SK-N-SH treated with all-trans-retinoic acid at 6 μM for 48 hours (cell line): ENCODE measurements around the gene EN1.

Experiments used
- ATAC-seq: fragments of 200-7000 bp; cut with Tn5 transposase; 3 replicates; pipeline ENCODE4 v1.9.1; 2020; ENCODE audit warnings: mild to moderate bottlenecking, moderate library complexity
- ARNTL ChIP-seq: fragments of 450-650 bp; formaldehyde crosslinking; IDR thresholded peaks from 2 replicates; pipeline ENCODE4 v1.5.0; 2020; ENCODE audit warnings: low read depth, mild to moderate bottlenecking, moderate library complexity, borderline replicate concordance
- BACH2 ChIP-seq: fragments of 250-450 bp; sonication (Bioruptor Pico); IDR thresholded peaks from 2 replicates; pipeline ENCODE4 v1.9.0; 2021; ENCODE audit warnings: mild to moderate bottlenecking, borderline replicate concordance
- CREB5 ChIP-seq: fragments of 250-450 bp; sonication (Bioruptor Pico); IDR thresholded peaks from 2 replicates; pipeline ENCODE4 v1.5.1; 2020; ENCODE audit warnings: low read depth, mild to moderate bottlenecking, moderate library complexity
- CSDC2 ChIP-seq: fragments of 250-450 bp; sonication (Bioruptor Pico); IDR thresholded peaks from 2 replicates; pipeline ENCODE4 v1.5.0; 2020; ENCODE audit warnings: mild to moderate bottlenecking, moderate library complexity
- CSRNP3 ChIP-seq: fragments of 250-450 bp; sonication (Bioruptor Pico); IDR thresholded peaks from 2 replicates; pipeline ENCODE4 v1.5.1; 2021; ENCODE audit warnings: mild to moderate bottlenecking, moderate library complexity
- ESRRG ChIP-seq: fragments of 250-450 bp; sonication (Bioruptor Pico); IDR thresholded peaks from 2 replicates; pipeline ENCODE4 v1.6.1; 2021; ENCODE audit warnings: mild to moderate bottlenecking
- GLIS3 ChIP-seq: fragments of 250-450 bp; sonication (Bioruptor Pico); IDR thresholded peaks from 2 replicates; pipeline ENCODE4 v1.5.0; 2020; ENCODE audit warnings: mild to moderate bottlenecking, moderate library complexity
- ISL1 ChIP-seq: fragments of 250-450 bp; sonication (Bioruptor Pico); IDR thresholded peaks from 2 replicates; pipeline ENCODE4 v2.1.2; 2022; ENCODE audit warnings: mild to moderate bottlenecking, moderate library complexity
- OSR1 ChIP-seq: fragments of 250-450 bp; sonication (Bioruptor Pico); IDR thresholded peaks from 2 replicates; pipeline ENCODE4 v1.8.0; 2022; ENCODE audit warnings: moderate library complexity, mild to moderate bottlenecking, inconsistent platforms
- PATZ1 ChIP-seq: fragments of 250-450 bp; sonication (Bioruptor Pico); IDR thresholded peaks from 2 replicates; pipeline ENCODE4 v1.8.0; 2020; ENCODE audit warnings: mild to moderate bottlenecking, moderate library complexity, borderline replicate concordance
- POU6F1 ChIP-seq: fragments of 250-450 bp; sonication (Bioruptor Pico); IDR thresholded peaks from 2 replicates; pipeline ENCODE4 v1.8.0; 2021; ENCODE audit warnings: low read depth, mild to moderate bottlenecking, moderate library complexity, borderline replicate concordance
- PPARA ChIP-seq: fragments of 250-450 bp; sonication (Bioruptor Pico); IDR thresholded peaks from 2 replicates; pipeline ENCODE4 v1.5.0; 2020; ENCODE audit warnings: mild to moderate bottlenecking, borderline replicate concordance
- RARB ChIP-seq: fragments of 250-450 bp; sonication (Bioruptor Pico); IDR thresholded peaks from 2 replicates; pipeline ENCODE4 v1.8.0; 2021; ENCODE audit warnings: mild to moderate bottlenecking, moderate library complexity
- SNAI2 ChIP-seq: fragments of 250-450 bp; sonication (Bioruptor Pico); IDR thresholded peaks from 2 replicates; pipeline ENCODE4 v1.5.0; 2020; ENCODE audit warnings: mild to moderate bottlenecking, moderate library complexity
- TCF4 ChIP-seq: fragments of 250-450 bp; sonication (Bioruptor Pico); IDR thresholded peaks from 2 replicates; pipeline ENCODE4 v1.8.0; 2021; ENCODE audit warnings: mild to moderate bottlenecking, moderate library complexity, borderline replicate concordance
- TOX ChIP-seq: fragments of 250-450 bp; sonication (Bioruptor Pico); IDR thresholded peaks from 2 replicates; pipeline ENCODE4 v1.8.0; 2021; ENCODE audit warnings: mild to moderate bottlenecking, moderate library complexity, borderline replicate concordance
- TSHZ2 ChIP-seq: fragments of 250-450 bp; sonication (Bioruptor Pico); IDR thresholded peaks from 2 replicates; pipeline ENCODE4 v1.5.0; 2020; ENCODE audit warnings: mild to moderate bottlenecking, moderate library complexity
- ZC3H10 ChIP-seq: fragments of 250-450 bp; sonication (Bioruptor Pico); IDR thresholded peaks from 2 replicates; pipeline ENCODE4 v1.5.1; 2021; ENCODE audit warnings: mild to moderate bottlenecking, moderate library complexity
- ZFP3 ChIP-seq: fragments of 250-450 bp; sonication (Bioruptor Pico); IDR thresholded peaks from 2 replicates; pipeline ENCODE4 v1.5.0; 2020; ENCODE audit warnings: mild to moderate bottlenecking, moderate library complexity
- ZFP30 ChIP-seq: fragments of 450-650 bp; formaldehyde crosslinking; IDR thresholded peaks from 2 replicates; pipeline ENCODE4 v1.5.0; 2022; ENCODE audit warnings: mild to moderate bottlenecking, moderate library complexity
- ZNF565 ChIP-seq: fragments of 450-650 bp; formaldehyde crosslinking; conservative IDR thresholded peaks from 2 replicates; pipeline ENCODE4 v1.5.0; 2020; ENCODE audit warnings: low read depth, mild to moderate bottlenecking, moderate library complexity
- ZNF70 ChIP-seq: fragments of 450-650 bp; formaldehyde crosslinking; IDR thresholded peaks from 2 replicates; pipeline ENCODE4 v1.5.0; 2020; ENCODE audit warnings: mild to moderate bottlenecking, moderate library complexity
- ZNF8 ChIP-seq: fragments of 450-650 bp; formaldehyde crosslinking; IDR thresholded peaks from 2 replicates; pipeline ENCODE4 v1.5.0; 2020; ENCODE audit warnings: mild to moderate bottlenecking, moderate library complexity

EN1 gene

GRCh38 chr2:118822572-118822971 is 24.9 kb downstream of the EN1 start:
- no peak for ATAC-seq
- TF ChIP-seq SNAI2 (CRISPR knock-in tag) (no peak), GLIS3 (no peak)
- TF ChIP-seq, all 23 proteins: peak for 0

- no peak for ATAC-seq
- TF ChIP-seq POU6F1 (no peak), ISL1 (CRISPR knock-in tag) (no peak)
Measured at GRCh38 chr2:118822015-118822414, 25.4 kb downstream of the EN1 start.

- TF ChIP-seq ZFP30 (no peak), RARB (CRISPR knock-in tag) (no peak), ARNTL (no peak), BACH2 (CRISPR knock-in tag) (no peak)
- no peak for ATAC-seq
Measured at GRCh38 chr2:118817469-118817868, 30.0 kb downstream of the EN1 start.

GRCh38 chr2:118816669-118817068 is 30.8 kb downstream of the EN1 start:
- TF ChIP-seq OSR1 = no peak
- TF ChIP-seq ZNF70 = no peak
- TF ChIP-seq SNAI2 (CRISPR knock-in tag) = no peak
- no peak for TF ChIP-seq CSRNP3 (CRISPR knock-in tag)
- no peak for TF ChIP-seq ISL1 (CRISPR knock-in tag)
- no peak for TF ChIP-seq TCF4 (CRISPR knock-in tag)
- TF ChIP-seq ESRRG (CRISPR knock-in tag) = no peak
- no peak for TF ChIP-seq PATZ1 (CRISPR knock-in tag)
- no peak for ATAC-seq

- no peak for ATAC-seq
- TF ChIP-seq ZC3H10 (CRISPR knock-in tag) (no peak), TCF4 (CRISPR knock-in tag) (no peak), POU6F1 (no peak), CSDC2 (CRISPR knock-in tag) (no peak), ZNF8 (CRISPR knock-in tag) (no peak), ZFP3 (CRISPR knock-in tag) (no peak), CREB5 (CRISPR knock-in tag) (no peak), ISL1 (CRISPR knock-in tag) (no peak), PPARA (no peak), TOX (CRISPR knock-in tag) (no peak), PATZ1 (CRISPR knock-in tag) (no peak), OSR1 (no peak), TSHZ2 (CRISPR knock-in tag) (no peak), ZNF70 (no peak), ZNF565 (no peak)
Measured at GRCh38 chr2:118815731-118816130, 31.7 kb downstream of the EN1 start.
